ENCODE results near the gene BSPRY. TPM values are rescaled to one million over a fixed set of nuclear protein-coding genes. Genes with fewer than 3 reads are reported as not detected.

Gene BSPRY
- total RNA-seq, 4 donors from 2014 or later: 0.40 to 1.9 TPM; not detected in 2

DNA sequence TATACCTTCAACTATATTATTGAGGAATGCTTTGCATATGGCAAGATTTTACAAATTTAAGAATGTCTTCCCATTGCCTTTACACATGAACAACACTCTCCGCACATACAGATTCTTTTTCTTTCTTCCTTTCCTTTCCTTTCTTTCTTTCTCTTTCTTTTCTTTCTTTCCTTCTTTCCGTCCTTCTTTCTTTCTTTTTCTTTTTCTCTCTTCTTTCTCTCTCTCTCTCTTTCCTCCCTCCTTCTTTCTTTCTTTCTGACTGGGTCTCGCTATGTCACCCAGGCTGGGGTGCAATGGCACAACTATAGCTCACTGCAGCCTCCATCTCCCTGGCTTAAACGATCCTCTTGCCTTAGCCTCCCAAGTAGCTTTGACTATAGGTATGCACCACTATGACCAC is 23.1 kb upstream of the BSPRY start:
- DNase-seq: no peak
- Histone ChIP-seq H3K4me1 (no peaks in the 10 kb centered on the region), H3K9me3 (no peaks in the 10 kb centered on the region), H3K27ac (no peak overlapping the region), H3K27me3 (no peaks in the 10 kb centered on the region), H3K36me3 (no peaks in the 10 kb centered on the region), H3K4me3 (no peak overlapping the region)
- TF ChIP-seq, protein P1, sequence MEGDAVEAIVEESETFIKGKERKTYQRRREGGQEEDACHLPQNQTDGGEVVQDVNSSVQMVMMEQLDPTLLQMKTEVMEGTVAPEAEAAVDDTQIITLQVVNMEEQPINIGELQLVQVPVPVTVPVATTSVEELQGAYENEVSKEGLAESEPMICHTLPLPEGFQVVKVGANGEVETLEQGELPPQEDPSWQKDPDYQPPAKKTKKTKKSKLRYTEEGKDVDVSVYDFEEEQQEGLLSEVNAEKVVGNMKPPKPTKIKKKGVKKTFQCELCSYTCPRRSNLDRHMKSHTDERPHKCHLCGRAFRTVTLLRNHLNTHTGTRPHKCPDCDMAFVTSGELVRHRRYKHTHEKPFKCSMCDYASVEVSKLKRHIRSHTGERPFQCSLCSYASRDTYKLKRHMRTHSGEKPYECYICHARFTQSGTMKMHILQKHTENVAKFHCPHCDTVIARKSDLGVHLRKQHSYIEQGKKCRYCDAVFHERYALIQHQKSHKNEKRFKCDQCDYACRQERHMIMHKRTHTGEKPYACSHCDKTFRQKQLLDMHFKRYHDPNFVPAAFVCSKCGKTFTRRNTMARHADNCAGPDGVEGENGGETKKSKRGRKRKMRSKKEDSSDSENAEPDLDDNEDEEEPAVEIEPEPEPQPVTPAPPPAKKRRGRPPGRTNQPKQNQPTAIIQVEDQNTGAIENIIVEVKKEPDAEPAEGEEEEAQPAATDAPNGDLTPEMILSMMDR (IDR thresholded peaks at IDR 0.05): no peak
- no peak for TF ChIP-seq POLR2A (IDR thresholded peaks at IDR 0.05)
- intact Hi-C loops (cut with DNase I; ENCODE audit: low total_unique reads): no loop called here

DNA sequence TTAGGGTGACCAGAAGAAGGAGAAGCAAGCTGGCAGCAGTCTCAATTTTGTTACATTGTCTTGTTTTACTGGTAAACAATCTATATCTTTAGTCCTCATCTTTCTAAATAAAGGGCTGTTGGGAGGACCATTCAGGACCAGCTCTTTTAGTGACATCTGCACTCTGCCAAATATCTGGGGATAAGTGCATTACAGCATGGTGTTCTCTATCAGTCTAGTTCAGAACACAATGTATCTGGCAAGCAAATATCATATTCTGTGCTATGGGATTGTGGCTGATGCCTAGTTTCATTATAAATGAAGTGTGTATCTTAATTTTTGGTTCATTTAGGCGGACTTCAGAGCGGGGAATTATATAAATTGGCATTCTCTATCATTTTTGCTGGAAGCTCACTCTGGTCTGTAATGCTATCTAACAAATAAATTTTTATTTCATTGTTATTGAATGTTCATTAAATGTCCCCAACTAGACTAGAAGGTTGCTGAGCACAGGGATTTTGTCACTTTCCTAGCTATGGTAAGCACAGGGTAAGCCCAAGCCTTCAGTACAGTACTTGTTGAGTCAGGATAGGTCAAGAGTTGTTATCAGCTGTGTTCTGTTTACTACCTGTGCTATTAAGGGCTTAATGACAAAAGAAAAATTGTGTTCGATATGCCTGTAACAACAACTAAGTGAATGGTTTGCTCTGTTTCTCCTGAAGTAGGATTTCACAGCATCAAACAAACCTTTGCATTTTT is 21.1 kb upstream of the BSPRY start:
- no peak for TF ChIP-seq POLR2A (IDR thresholded peaks at IDR 0.05)
- TF ChIP-seq, protein P1 (IDR thresholded peaks at IDR 0.05): no peak
- intact Hi-C loops (cut with DNase I; ENCODE audit: low total_unique reads): no loop called here
- Histone ChIP-seq H3K4me1 (no peaks in the 10 kb centered on the region), H3K4me3 (no peak overlapping the region), H3K27me3 (no peaks in the 10 kb centered on the region), H3K27ac (no peak overlapping the region), H3K36me3 (no peaks in the 10 kb centered on the region), H3K9me3 (no peaks in the 10 kb centered on the region)
- no peak for DNase-seq

GRCh38 chr9:113331780-113332179 is 17.6 kb upstream of the BSPRY start:
- H3K9me3 ChIP-seq: no peaks in the 10 kb centered on the region
- no peaks in the 10 kb centered on the region for H3K27me3 ChIP-seq
- intact Hi-C loops (cut with DNase I; ENCODE audit: low total_unique reads): loop anchor here (10.0 kb wide), 1 partner anchor 63 kb away; no protein-coding TSS in a partner anchor
- no peak overlapping the region for H3K4me3 ChIP-seq
- no peaks in the 10 kb centered on the region for H3K4me1 ChIP-seq
- no peak for TF ChIP-seq POLR2A (IDR thresholded peaks at IDR 0.05)
- TF ChIP-seq, protein P1 (IDR thresholded peaks at IDR 0.05): no peak
- H3K27ac ChIP-seq: no peak overlapping the region
- DNase-seq: no peak
- no peaks in the 10 kb centered on the region for H3K36me3 ChIP-seq

DNA sequence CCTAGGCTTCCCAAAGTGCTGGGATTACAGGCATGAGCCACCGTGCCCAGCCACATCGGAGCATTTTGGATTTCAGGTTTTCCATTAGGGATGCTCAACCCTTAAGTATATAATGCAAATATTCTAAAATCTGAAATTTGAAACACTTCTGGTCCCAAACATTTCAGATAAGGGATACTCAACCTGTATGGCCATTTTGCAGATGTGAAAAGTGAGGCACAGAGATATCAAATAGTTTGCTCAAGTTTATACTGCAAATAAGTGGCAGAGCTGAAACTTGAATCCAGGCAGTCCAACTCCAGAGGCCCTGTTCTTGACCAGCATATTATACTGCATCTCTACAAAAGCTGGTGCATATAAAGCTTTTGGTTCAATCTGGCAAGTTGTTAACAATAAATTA is 11.6 kb upstream of the BSPRY start:
- TF ChIP-seq, protein P1 (IDR thresholded peaks at IDR 0.05): no peak
- no peak for TF ChIP-seq POLR2A (IDR thresholded peaks at IDR 0.05)
- Histone ChIP-seq H3K27me3 (no peaks in the 10 kb centered on the region), H3K36me3 (no peaks in the 10 kb centered on the region), H3K27ac (no peak overlapping the region), H3K4me1 (peaks cover 0 to 9% of the 10 kb centered on the region in 2 donors), H3K4me3 (no peak overlapping the region), H3K9me3 (no peaks in the 10 kb centered on the region)
- DNase-seq: no peak
- intact Hi-C loops (cut with DNase I; ENCODE audit: low total_unique reads): loop anchor here (10.0 kb wide), 1 partner anchor 57 kb away; no protein-coding TSS in a partner anchor

DNA sequence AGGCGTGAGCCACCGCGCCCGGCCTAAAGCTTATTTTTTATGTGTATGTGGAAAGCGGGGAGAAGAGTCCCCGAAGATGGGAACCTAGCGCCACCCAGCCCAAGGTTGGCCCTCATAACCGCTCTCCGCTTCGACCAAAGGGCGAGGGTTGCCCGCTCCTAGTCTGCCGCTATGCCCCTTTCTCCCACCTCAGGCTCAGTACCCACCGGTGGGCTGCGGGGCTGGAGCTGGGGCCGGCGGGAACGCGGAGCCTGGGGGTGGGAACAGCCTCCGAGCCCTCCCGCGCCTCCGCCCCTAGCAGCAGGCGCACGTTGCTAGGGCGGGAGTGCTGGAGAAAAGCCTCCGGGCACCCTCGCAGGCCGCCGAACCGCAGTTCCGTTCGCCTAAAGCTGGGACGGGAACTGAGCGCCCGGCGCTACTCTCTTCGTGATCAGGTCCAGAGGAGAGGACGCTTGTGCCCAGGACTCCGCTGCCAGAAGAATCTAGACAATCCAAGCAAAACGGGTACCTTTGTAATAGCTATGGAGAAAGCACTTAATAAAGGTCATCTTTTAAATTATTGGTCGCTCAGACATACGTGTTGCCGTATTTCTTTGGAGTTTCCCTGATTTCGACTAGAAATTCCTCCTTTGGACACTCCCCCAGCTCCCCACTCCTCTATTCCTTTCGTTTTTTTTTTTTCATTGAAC is 9.2 kb upstream of the BSPRY start, which contains the start of gene WDR31:
TSS of gene WDR31 (minus strand) at position 265 of the 689 bp plus-strand sequence. CDS start 8,253 bp downstream, outside the sequence.
- H3K27ac ChIP-seq: peak within 1 kb of the TSS; percentile 81 to 85
- intact Hi-C loops (cut with DNase I; ENCODE audit: low total_unique reads): no loop called here
- TF ChIP-seq, protein P1 (IDR thresholded peaks at IDR 0.05): peak in 1 of 4 experiments; percentile 26
- TF ChIP-seq POLR2A (IDR thresholded peaks at IDR 0.05): peak in 1 of 2 donors; percentile 44

More for the DNA sequence above, 9.2 kb upstream of the BSPRY start, which contains the start of gene WDR31:
- peak; percentile 81 to 89 for DNase-seq
- Histone ChIP-seq H3K4me1 (peaks cover 0 to 9% of the 10 kb centered on the region in 2 donors), H3K4me3 (peak within 1 kb of the TSS; percentile 57 to 63), H3K36me3 (no peaks in the 10 kb centered on the region), H3K27me3 (no peaks in the 10 kb centered on the region), H3K9me3 (no peaks in the 10 kb centered on the region)

Measured in uterus (tissue), 4 donors.